HFF-Myc (cell line): ENCODE data around the gene CCDC6.

Experiments used
- DNase-seq: peaks from one replicate; pipeline ENCODE4 v3.0.0-alpha.2; 2011; ENCODE audit warnings: low read depth; ENCODE audit errors: extremely low read depth
- H3K4me3 ChIP-seq: replicated peaks from 2 replicates; pipeline ENCODE4 v1.5.1; 2011; ENCODE audit warnings: low read depth, mild to moderate bottlenecking, control low read depth, low read length
- CTCF ChIP-seq: IDR thresholded peaks from 2 replicates; pipeline ENCODE4 v1.5.1; 2012; ENCODE audit warnings: mild to moderate bottlenecking, low read depth, low read length, control low read depth; ENCODE audit errors: missing control alignments

CCDC6 gene

GRCh38 chr10:59857049-59857448 lies 49.3 kb downstream of the CCDC6 start:
- H3K4me3 ChIP-seq = no peak overlapping the region
- no peak for DNase-seq
- TF ChIP-seq CTCF = no peak

DNA sequence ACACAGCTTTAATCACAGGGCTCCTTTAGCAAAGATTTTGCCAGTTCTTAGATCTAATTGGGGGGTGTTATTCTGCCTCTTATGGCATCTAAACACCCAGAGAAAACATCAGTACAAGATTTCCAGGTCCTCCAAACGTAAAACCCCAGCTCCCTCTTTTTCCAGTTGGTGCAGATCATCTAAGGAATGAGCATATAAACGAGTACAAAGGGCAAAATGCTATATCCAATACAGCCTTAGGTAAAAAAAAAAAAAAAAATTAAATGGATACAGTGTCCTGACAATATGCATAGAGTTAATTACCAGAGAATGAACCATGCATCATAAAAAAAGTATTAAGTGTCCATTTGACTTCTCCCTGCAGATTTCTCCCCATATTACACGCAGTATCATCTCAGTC lies 50.3 kb downstream of the CCDC6 start:
- no peak for TF ChIP-seq CTCF
- H3K4me3 ChIP-seq = no peak overlapping the region
- no peak for DNase-seq

GRCh38 chr10:59854571-59854970 lies 51.8 kb downstream of the CCDC6 start:
- no peak for TF ChIP-seq CTCF
- H3K4me3 ChIP-seq = no peak overlapping the region
- DNase-seq = no peak

DNA sequence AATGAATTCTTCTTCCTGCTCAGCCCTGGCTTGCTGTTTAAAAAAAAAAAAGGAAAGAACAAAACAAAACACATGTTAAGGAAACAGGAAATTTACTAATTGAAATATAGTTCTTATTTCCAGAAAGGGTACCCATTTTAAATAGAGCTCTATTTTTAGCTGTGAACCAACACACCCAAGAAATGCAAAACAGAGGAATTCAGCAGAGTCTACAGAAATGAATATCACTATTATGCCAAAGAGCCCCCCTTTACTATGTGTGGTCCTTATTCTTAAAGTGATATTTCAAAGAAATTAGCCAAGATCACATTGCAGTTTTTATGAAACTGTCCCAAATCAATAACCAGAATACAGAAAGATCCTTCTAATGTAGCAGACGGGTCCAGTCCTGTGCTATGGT lies 53.7 kb downstream of the CCDC6 start:
- H3K4me3 ChIP-seq = no peak overlapping the region
- TF ChIP-seq CTCF = no peak
- DNase-seq = no peak

GRCh38 chr10:59851864-59852263 lies 54.5 kb downstream of the CCDC6 start:
- no peak overlapping the region for H3K4me3 ChIP-seq
- no peak for TF ChIP-seq CTCF
- DNase-seq = no peak

DNA sequence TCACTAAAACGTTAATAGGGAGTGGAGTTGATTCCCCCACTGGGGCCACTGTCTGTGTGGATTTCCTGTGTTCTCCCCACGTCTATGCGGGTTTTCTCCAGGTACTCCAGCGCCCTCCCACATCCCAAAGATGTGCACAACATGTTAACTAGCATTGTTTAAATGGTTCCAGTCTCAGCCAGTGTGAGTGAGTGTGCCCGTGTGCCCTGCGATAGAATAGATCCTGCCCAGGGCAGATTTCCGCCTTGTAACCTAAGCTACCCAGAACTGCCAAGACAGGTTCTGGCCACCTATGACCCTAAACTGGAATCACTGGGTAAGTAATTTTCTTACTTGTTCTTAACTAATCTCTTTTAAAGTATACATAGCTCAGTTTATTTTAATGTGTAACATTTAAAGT lies 58.5 kb downstream of the CCDC6 start:
- DNase-seq = no peak
- TF ChIP-seq CTCF = no peak
- H3K4me3 ChIP-seq = no peak overlapping the region

DNA sequence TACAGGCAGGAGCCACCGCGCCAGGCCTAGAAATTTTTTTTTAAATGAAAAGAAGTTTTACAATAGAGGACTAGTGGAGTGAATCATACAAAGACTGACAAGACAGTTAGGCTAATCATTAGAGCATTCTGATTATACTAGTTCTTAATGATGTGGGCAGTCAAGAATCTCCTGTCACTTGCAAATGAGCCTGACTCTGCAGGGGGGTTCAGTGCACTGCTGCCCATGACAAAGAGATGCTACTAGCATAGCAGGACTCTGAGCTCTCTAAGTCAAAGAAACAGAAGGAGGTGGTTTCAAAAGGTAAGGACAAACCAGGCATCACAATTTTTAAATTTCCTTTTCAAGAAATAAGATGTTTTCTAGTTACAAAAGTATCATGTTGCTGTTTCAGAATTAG lies 59.0 kb downstream of the CCDC6 start:
- no peak overlapping the region for H3K4me3 ChIP-seq
- no peak for TF ChIP-seq CTCF
- DNase-seq = no peak
